HT1080 (cell line): ENCODE measurements around the gene TBRG4. TPM values are rescaled to one million over a fixed set of nuclear protein-coding genes. Genes with fewer than 3 reads are reported as not detected.
A peak's percentile ranks its signal among the peaks of the same experiment; 100 is the strongest.

ENCODE experiments used
- DNase-seq: peaks from one replicate; pipeline ENCODE4 v3.0.0-alpha.2; 2015; ENCODE audit warnings: low read depth
- small RNA-seq: library from RNA; depleted of rRNA; stranded (forward); fragments of <200 nt; gene quantifications from one replicate; pipeline ENCODE3, GENCODE V24; 2014
- total RNA-seq: library from RNA; depleted of rRNA; stranded (reverse); fragments of >200 nt; shearing (Covaris generic); gene quantifications from 2 replicates; pipeline ENCODE4 v1.2.3, GENCODE V29; 2014; rRNA removed

The TBRG4 gene
- total RNA-seq, 1 experiment from 2014 or later, result 161 TPM

GRCh38 chr7:45060295-45060694 lies 51.2 kb downstream of the TBRG4 start:
- no peak for DNase-seq

- DNase-seq, result no peak
Observed at GRCh38 chr7:45057878-45058277, 53.6 kb downstream of the TBRG4 start.

DNA sequence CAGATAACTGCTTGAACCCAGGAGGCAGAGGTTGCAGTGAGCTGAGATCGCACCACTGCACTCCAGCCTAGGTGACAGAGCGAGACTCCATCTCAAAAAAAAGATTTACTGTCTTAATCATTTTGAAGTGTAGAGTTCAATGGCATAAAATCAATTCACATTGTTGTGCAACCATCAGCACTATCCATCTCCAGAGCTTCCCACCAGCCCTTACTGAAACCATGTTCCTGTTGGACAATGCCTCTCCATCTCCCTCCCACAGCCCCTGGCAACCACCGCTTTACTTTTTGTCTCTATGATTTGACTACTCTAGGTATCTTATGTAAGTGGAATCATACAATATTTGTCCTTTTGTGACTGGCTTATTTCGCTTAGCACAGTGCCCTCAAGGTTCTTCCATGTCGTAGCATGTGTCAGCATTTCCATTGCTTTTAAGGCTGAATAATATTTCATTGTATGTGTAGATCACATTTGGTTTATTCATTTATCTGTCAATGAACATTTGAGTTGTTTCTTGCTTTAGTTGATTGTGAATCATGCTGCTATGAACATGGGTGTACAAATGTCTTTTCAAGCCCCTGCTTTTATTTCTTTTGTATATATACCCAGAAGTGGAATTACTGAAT lies 55.8 kb downstream of the TBRG4 start:
- no peak for DNase-seq

- no peak for DNase-seq
Observed at GRCh38 chr7:45055016-45055415, 56.5 kb downstream of the TBRG4 start.

DNA sequence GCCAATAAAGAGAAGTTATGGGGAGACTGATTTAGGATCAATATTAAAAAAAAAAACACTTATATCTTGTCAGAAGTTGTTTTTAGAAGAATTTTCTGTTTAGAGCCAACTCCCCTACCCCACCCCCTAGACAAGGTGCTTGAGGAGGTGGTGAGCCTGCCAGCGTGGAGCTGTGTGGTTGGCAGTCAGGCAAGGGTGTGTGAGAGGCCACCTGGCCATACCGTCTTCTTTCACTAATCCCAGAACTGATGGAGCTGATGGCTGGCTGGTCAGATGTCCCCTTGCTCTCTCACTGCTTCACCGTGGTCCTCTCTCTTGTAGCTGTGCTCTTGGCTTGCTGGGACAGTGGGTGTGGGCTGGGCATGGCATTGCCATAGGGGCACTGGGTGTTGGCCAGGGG lies 57.1 kb downstream of the TBRG4 start:
- DNase-seq, result no peak

- no peak for DNase-seq
Observed at GRCh38 chr7:45053941-45054340, 57.6 kb downstream of the TBRG4 start.

GRCh38 chr7:45053401-45053800 lies 58.1 kb downstream of the TBRG4 start:
- DNase-seq, result no peak

GRCh38 chr7:45052011-45052410 lies 59.5 kb downstream of the TBRG4 start:
- no peak for DNase-seq

GRCh38 chr7:45050198-45050597 lies 61.3 kb downstream of the TBRG4 start:
- DNase-seq, result no peak

Small RNAs within 50 kb of the gene (small RNA-seq; reads per million reads assigned to genes)
- 3.6 reads per million, percentile 87 among the genes with 10 or more reads in this experiment for gene SNORA5A
- gene SNORA5B, result not detected
- 101 reads per million, percentile 96 among the genes with 10 or more reads in this experiment for gene SNORA5C

Other genes with a start within 250 kb of the TBRG4 start
- gene PURB, start 226.2 kb downstream of the TBRG4 start, total RNA-seq, result 12.8 and 20.2 TPM in 2 replicates
- 0.10 TPM in 1 of 2 replicates, not detected in the other for gene MYO1G, start 132.7 kb downstream of the TBRG4 start, total RNA-seq
- gene CCM2, start 111.5 kb downstream of the TBRG4 start, total RNA-seq, result 41.7 and 48.6 TPM in 2 replicates
- gene NACAD, start 22.7 kb downstream of the TBRG4 start, total RNA-seq, result 0.03 and 0.08 TPM in 2 replicates
- not detected in 2 replicates for gene RAMP3, start 46.1 kb upstream of the TBRG4 start, total RNA-seq